Measurements from ENCODE around the gene FASTKD2. TPM values are rescaled to one million over a fixed set of nuclear protein-coding genes. Genes with fewer than 3 reads are reported as not detected.

Gene FASTKD2
- total RNA-seq (2012; rRNA removed) (50.4 and 70.3 TPM in 2 replicates), polyA plus RNA-seq (2012; rRNA removed) (17.6 and 18.5 TPM in 2 replicates), Bru-seq, nascent RNA (percentile 82 among the genes with signal in this experiment), BruChase-seq, experiment 1, labeled RNA remaining after a 6-hour chase (percentile 73 among the genes with signal in this experiment), BruChase-seq, experiment 2, labeled RNA remaining after a 2-hour chase (percentile 82 among the genes with signal in this experiment)
- polyA plus RNA-seq (2012; cell fraction: cytosol; rRNA removed), result 4.6 and 5.5 TPM in 2 replicates
- 5.7 and 30.9 TPM in 2 replicates for polyA plus RNA-seq (2012; cell fraction: nucleus; rRNA removed; ENCODE audit: low replicate concordance)
- long read RNA-seq, transcript FASTKD2-201 (12 exons, 3,188 nt), result major isoform, 34 of 58 reads
- long read RNA-seq, transcript FASTKD2-202 (12 exons, 2,586 nt), result minor isoform, 14 of 58 reads
- long read RNA-seq, partial matches to known transcripts, result 5 of 58 reads
- long read RNA-seq, other reads (novel, unspliced or antisense), result 4 of 58 reads

GRCh38 chr2:206765242-206766056, at the start of gene FASTKD2, which contains the start of gene MDH1B:
Gene FASTKD2, plus strand, starts transcription at chr2:206765606. Its CDS starts 1,088 bp downstream, at chr2:206766694.
Gene MDH1B, minus strand, starts transcription at chr2:206765328. Its CDS starts 57 bp downstream, at chr2:206765271.
- in situ Hi-C loops (cut with MboI; ENCODE audit: low sequenced_read_pairs), result no loop called here
- H4K8ac ChIP-seq (ENCODE audit: low read depth in 2 of 2, low read length in 2 of 2), result peak within 1 kb of the TSS; percentile 51 to 97
- H4K91ac ChIP-seq (ENCODE audit: insufficient read depth, low read depth, low read length), result peak within 1 kb of the TSS; percentile 94
- peak within 1 kb of the TSS; percentile 94 for H3K9ac ChIP-seq (ENCODE audit: low read depth, low read length)
- H2BK5ac ChIP-seq (ENCODE audit: low read depth, low read length, poor library complexity, severe bottlenecking), result peak within 1 kb of the TSS; percentile 86
- no peak within 1 kb of the TSS for H2AK5ac ChIP-seq (ENCODE audit: low read depth, low read length)
- POLR2A ChIA-PET (ENCODE audit: unreplicated experiment), result no interaction called here
- peak within 1 kb of the TSS; percentile 87 for H2BK120ac ChIP-seq (ENCODE audit: low read depth, low read length)
- peak within 1 kb of the TSS; percentile 75 for H3K4me3 ChIP-seq (ENCODE audit: insufficient read depth, low read depth, low read length)
- TF ChIP-seq ELK1 (IDR thresholded peaks at IDR 0.05; ENCODE audit: borderline replicate concordance, low read depth, low read length), result no peak
- peak; percentile 84; the same call in 1 of the 2 replicates for TF ChIP-seq MXI1 (IDR thresholded peaks at IDR 0.05; ENCODE audit: borderline replicate concordance, low read depth, low read length)
- no peak for TF ChIP-seq RCOR1 (IDR thresholded peaks at IDR 0.05; ENCODE audit: insufficient replicate concordance, low read length)
- no peak for TF ChIP-seq SMC3 (IDR thresholded peaks at IDR 0.05; ENCODE audit: low read depth, low read length)
- TF ChIP-seq POLR2A (IDR thresholded peaks at IDR 0.05; ENCODE audit: low read depth, low read length), result peak; percentile 91
- no peaks in the 10 kb centered on the region for H3K4me1 ChIP-seq (ENCODE audit: control insufficient read depth, insufficient read depth, low read length)
- intact Hi-C loops (cut with micrococcal nuclease), result no loop called here
- WGBS, 2 experiments (ENCODE audit: extremely low coverage in 2 of 2, insufficient read length in 1 of 2), result 2% methylated on average over 13 of the region's 46 CpGs; no CpG with 5 or more reads in 1 of the 2 experiments
- peak within 1 kb of the TSS; percentile 94 for H3K56ac ChIP-seq (ENCODE audit: extremely low read depth, insufficient read depth, low read length)
- peak within 1 kb of the TSS; percentile 80 for H3K14ac ChIP-seq (replicated peaks; ENCODE audit: low read depth, low read length)
- ATAC-seq (ENCODE audit: low read depth) (peak; percentile 95), DNase-seq (peak; percentile 97)
- peak within 1 kb of the TSS; percentile 70 for H2AK9ac ChIP-seq (replicated peaks; ENCODE audit: low read depth, low read length, poor library complexity)
- peaks cover 10 to 14% of the 10 kb centered on the region in 2 experiments for H3K79me1 ChIP-seq (ENCODE audit: low read depth in 1 of 2, low read length in 2 of 2)
- no peaks in the 10 kb centered on the region for H3K9me3 ChIP-seq (ENCODE audit: control insufficient read depth, insufficient read depth, low read length)
- CTCF ChIA-PET, result interaction anchor here (0.7 to 1.5 kb wide), 2 partner anchors 15 to 984 kb away, joined by 3 read pairs; no protein-coding TSS in a partner anchor
- no peaks in the 10 kb centered on the region for H3K27me3 ChIP-seq (ENCODE audit: control insufficient read depth, insufficient read depth, low read length)
- no TSS peak for BruUV-seq (replicated peaks)
- peak within 1 kb of the TSS; percentile 85 for H3K4ac ChIP-seq (ENCODE audit: low read depth, low read length)
- H2BK20ac ChIP-seq (ENCODE audit: low read depth, low read length), result peak within 1 kb of the TSS; percentile 77
- H3K27ac ChIP-seq (ENCODE audit: insufficient read depth, low read length), result peak within 1 kb of the TSS; percentile 90
- H3K18ac ChIP-seq (ENCODE audit: low read depth, low read length), result peak within 1 kb of the TSS; percentile 94
- peak within 1 kb of the TSS; percentile 89 for H3K23ac ChIP-seq (ENCODE audit: low read depth, low read length)
- peak within 1 kb of the TSS; percentile 93 for H4K5ac ChIP-seq (ENCODE audit: low read depth, low read length)
- dilution Hi-C loops (cut with HindIII; ENCODE audit: low sequenced_read_pairs, unreplicated experiment), result no loop called here
- H3K4me2 ChIP-seq (ENCODE audit: low read depth, low read length), result peak within 1 kb of the TSS; percentile 90
- no peaks in the 10 kb centered on the region for H3K9me1 ChIP-seq (ENCODE audit: insufficient read depth, low read length)
- H3K36me3 ChIP-seq (ENCODE audit: control insufficient read depth, insufficient read depth, low read length), result peaks cover 2% of the 10 kb centered on the region; the same call in 1 of the 2 replicates
- H2AFZ ChIP-seq (replicated peaks; ENCODE audit: low read length, poor library complexity), result peak within 1 kb of the TSS; percentile 92
- H2BK15ac ChIP-seq (ENCODE audit: low read depth, low read length), result peak within 1 kb of the TSS; percentile 93; the same call in 1 of the 3 replicates
- no peaks in the 10 kb centered on the region for H4K20me1 ChIP-seq (ENCODE audit: insufficient read depth, low read length)
